UCSD-AML1 (cell line): ENCODE data around the gene ZNF75A.

Experiments
- DNase-seq: peaks from one replicate; lab custom pipeline; 2025; ENCODE audit not compliant: unreplicated experiment; lab: John Stamatoyannopoulos, UW

The ZNF75A gene

GRCh38 chr16:3285131-3285530 is 20.2 kb upstream of the ZNF75A start:
- no peak for DNase-seq

DNA sequence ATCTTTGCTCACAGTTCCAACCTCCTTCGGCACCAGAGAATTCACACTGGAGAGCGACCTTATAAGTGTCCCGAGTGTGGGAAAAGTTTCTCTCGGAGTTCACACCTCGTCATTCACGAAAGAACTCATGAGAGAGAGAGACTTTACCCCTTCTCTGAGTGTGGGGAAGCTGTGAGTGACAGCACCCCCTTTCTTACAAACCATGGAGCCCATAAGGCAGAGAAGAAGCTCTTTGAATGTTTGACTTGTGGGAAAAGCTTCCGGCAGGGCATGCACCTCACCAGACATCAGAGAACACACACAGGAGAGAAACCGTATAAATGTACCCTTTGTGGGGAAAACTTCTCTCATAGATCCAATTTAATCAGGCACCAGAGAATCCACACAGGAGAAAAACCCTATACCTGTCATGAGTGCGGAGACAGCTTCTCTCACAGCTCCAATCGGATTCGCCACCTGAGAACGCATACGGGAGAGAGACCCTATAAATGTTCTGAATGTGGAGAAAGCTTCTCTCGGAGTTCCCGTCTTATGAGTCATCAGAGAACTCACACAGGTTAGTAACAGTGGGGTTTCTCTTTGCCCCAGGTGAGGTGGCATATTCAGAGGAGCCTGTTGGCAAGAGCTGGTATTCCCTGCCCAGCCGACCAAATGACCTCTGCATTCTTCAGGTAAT is 15.2 kb upstream of the ZNF75A start:
- DNase-seq = no peak

- DNase-seq = no peak
Measured at GRCh38 chr16:3292604-3293003, 12.7 kb upstream of the ZNF75A start.

DNA sequence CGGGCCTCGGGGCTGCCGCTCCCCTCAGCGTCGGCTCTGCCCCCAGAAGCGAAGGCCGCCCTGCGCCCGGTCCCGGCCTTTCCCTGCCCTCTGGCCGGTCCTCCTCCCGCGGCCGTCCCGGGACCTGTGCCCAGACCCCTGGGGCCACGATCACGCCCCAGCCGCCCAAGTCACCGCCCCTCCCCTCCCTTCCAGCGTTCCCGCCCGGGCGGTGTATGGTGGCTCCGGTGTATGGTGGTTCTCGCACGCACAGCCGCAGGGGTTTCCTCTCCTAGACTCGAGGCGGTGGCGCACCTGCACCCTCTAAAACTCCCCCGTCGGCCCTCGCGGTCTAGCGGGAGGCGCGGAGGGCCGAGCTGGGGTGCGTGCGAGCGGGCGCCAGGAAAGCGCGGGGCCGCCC is 10.1 kb upstream of the ZNF75A start:
- DNase-seq = no peak

- no peak for DNase-seq
Measured at GRCh38 chr16:3295783-3296182, 9.5 kb upstream of the ZNF75A start.

DNA sequence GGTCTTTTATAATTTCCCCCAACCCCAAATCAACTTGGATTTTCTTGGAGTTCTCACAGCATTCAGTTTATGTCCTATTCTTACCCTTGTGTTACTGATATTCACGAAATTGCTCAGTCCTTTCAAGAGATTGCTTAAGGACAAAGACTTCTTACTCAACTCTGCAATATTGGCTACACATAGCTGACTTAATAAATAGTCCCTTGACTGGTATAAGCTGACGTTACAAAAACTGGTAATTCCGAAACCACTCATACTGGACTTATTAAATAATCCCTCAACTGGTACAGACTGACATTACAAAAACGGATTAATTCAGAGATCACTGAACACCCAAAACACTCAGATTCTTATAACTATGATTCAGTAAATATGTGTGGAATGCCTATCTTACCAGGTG is 927 bp upstream of the ZNF75A start:
- DNase-seq = no peak

- no peak for DNase-seq
Measured at GRCh38 chr16:3306078-3306477, 781 bp downstream of the ZNF75A start.

- no peak for DNase-seq
Measured at GRCh38 chr16:3311496-3311895, 6.2 kb downstream of the ZNF75A start.

GRCh38 chr16:3317315-3317999 is 12.2 kb downstream of the ZNF75A start:
- no peak for DNase-seq

GRCh38 chr16:3321816-3322215 is 16.5 kb downstream of the ZNF75A start:
- DNase-seq = no peak

DNA sequence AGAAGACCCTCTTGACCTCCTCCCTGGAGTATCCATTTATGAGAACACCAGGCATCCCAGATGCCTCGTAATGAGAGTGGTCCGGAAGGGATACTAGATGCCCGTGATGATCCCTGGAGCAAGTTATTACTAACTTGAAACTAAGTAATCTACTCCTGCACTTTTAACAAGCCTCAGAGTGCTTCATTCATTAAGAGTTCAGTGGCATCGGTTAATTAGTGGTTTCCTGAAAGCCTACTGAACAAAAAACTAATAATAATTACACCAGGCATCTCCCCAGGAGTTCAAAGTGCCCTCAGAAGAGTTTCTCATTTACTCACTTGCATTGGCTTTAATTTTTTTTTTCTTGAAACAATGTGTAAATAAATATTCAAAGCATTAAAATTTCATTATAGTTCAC is 22.2 kb downstream of the ZNF75A start:
- no peak for DNase-seq

GRCh38 chr16:3328104-3328503 is 22.8 kb downstream of the ZNF75A start:
- DNase-seq = no peak

DNA sequence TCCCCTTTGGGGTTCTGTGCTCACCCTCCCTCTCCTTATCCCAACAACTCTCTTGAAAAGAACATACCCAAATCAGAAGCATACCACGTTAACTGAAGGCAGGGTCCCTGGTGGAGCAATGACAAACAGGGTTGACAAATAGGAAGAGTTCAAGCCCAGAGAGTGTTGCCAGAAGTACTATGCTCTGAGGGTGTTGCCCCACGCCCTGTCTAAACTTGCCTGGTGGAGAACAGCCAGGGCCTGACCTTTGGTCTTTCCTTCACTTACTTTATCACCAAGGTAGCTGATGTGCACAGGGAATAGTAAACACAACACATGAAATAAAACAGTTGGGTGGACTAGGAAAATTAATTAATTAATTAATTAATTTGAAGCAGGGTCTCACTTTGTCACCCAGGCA is 23.3 kb downstream of the ZNF75A start:
- DNase-seq = no peak

- DNase-seq = no peak
Measured at GRCh38 chr16:3346041-3346440, 40.7 kb downstream of the ZNF75A start.

- no peak for DNase-seq
Measured at GRCh38 chr16:3347586-3347985, 42.3 kb downstream of the ZNF75A start.

DNA sequence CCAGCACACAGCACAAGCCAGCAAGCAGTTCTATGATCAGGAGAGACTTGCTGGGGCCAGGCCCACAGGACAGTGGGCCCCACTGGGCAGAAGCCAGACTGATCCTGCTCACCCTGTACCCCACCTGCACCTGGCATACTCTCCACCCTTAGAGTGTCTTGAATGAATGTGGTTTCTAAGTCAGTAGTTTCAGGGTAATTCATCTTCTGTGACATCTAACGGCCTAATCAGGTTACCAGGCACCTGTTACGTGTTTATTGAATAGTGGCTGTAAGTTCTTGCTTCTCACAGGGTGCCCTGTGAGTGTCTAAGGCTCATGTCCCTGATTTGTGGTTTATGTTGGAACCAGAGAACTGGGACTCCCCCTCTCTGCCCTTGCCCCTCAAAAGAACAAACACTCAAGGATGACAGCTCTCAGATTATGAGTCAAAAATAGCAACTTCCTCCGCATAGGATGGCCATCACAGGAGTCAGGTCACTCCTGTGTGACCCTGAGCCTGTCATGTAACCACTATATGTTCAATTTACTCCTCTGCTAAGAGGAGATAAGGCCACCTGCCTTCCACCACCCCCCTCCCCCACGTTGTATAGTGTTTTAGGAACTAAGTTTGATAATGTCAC is 43.4 kb downstream of the ZNF75A start:
- no peak for DNase-seq

DNA sequence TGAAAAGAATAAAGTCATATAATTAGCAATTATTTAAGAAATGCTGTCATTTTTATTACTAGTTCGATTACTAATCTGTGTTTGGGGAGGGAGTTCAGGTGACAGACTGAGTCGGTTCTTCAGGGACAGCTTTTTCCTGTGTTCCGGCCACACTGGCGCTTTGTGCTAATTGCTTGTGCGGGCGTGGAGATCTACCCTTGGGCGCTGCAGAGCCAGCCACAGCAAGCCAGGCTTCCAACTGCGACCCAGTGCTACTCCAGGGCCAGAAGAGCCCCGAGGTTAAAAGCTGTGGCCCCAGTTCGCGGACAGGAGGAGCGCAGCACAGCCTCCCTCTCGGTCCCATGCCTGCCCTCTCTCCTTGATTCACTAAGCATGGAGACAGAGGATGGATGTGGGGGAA is 43.9 kb downstream of the ZNF75A start:
- no peak for DNase-seq

- no peak for DNase-seq
Measured at GRCh38 chr16:3355589-3355988, 50.3 kb downstream of the ZNF75A start, which contains the start of gene OR2C1. TSS of gene OR2C1 (plus strand) at chr16:3355889. CDS start at chr16:3355941, 52 bp downstream.

DNA sequence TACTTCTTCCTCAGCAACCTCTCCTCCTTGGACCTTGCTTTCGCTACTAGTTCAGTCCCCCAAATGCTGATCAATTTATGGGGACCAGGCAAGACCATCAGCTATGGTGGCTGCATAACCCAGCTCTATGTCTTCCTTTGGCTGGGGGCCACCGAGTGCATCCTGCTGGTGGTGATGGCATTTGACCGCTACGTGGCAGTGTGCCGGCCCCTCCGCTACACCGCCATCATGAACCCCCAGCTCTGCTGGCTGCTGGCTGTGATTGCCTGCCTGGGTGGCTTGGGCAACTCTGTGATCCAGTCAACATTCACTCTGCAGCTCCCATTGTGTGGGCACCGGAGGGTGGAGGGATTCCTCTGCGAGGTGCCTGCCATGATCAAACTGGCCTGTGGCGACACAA is 50.8 kb downstream of the ZNF75A start:
- DNase-seq = no peak

DNA sequence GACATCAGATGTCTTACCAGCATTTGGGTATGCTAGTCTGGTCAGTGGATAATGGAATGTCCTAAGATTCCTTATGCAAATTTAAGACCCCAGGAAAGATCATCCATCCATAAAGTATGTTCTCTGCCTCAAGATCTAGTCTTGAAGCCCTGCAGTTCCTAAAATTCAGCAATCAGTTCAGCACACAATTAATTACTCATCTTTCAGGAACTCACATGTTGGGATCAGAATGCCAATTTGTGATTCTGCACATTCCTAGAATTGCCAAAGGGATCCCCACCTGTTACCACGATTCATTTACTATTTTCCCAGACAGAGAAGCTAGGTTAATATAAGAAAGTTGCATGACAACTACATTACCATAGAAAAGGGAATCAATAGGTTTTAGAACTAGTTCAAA is 53.6 kb downstream of the ZNF75A start:
- DNase-seq = no peak

DNA sequence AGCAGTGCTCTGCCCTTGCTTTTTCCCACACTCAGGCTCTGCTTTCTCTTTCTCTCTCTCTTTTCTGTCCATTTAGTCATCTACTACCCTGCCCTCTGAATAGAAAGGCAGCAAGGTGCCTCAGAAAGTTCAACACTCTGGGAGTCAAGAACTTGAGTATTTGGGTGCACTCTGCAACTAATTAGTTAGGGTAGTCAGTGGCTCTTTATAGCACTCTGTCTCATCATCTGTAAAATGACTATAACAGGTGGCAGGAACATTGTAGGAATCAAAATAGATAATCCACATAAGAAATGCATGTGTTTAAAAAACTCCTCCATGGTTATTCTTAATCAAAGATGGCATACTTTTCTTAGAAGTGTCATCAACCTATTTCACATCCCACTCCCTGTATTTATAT is 57.6 kb downstream of the ZNF75A start:
- no peak for DNase-seq

- DNase-seq = no peak
Measured at GRCh38 chr16:3363793-3364192, 58.5 kb downstream of the ZNF75A start.
